Brain microvascular endothelial cell (primary cell): ENCODE measurements around the gene CCDC82.
A peak's percentile ranks its signal among the peaks of the same experiment; 100 is the strongest.

Source experiments
- DNase-seq: peaks from one replicate; pipeline ENCODE4 v3.0.0-alpha.2; 2020
- H3K27ac ChIP-seq: fragments of 250-450 bp; sonication (Bioruptor Pico); 2 replicates; pipeline ENCODE4 v1.5.1; 2020; ENCODE audit warnings: mild to moderate bottlenecking, moderate library complexity
- H3K27me3 ChIP-seq: fragments of 250-450 bp; sonication (Bioruptor Pico); replicated peaks from 2 replicates; pipeline ENCODE4 v1.5.1; 2020; ENCODE audit warnings: mild to moderate bottlenecking
- H3K36me3 ChIP-seq: fragments of 250-450 bp; sonication (Bioruptor Pico); replicated peaks from 2 replicates; pipeline ENCODE4 v1.5.1; 2020; ENCODE audit warnings: mild to moderate bottlenecking
- H3K4me3 ChIP-seq: 2 replicates; pipeline ENCODE4 v1.5.1; 2011; ENCODE audit warnings: low read depth, mild to moderate bottlenecking, control low read depth, low read length, moderate library complexity
- CTCF ChIP-seq: IDR thresholded peaks from 2 replicates; pipeline ENCODE4 v1.5.1; 2011; ENCODE audit warnings: low read depth, mild to moderate bottlenecking, moderate library complexity, low read length, control low read depth, inconsistent platforms; ENCODE audit errors: missing control alignments
- in situ Hi-C: cut with HindIII; loops from 2 replicates; pipeline ENCODE4 v1.10.0; 2017; ENCODE audit warnings: low sequenced_read_pairs, low pct_ligation_motif_present

Gene CCDC82

GRCh38 chr11:96358321-96358720 lies 31.4 kb downstream of the CCDC82 start:
- H3K27ac ChIP-seq = no peak overlapping the region
- no peak for TF ChIP-seq CTCF
- H3K4me3 ChIP-seq = no peak overlapping the region
- DNase-seq = no peak
- in situ Hi-C loops = no loop called here
- H3K27me3 ChIP-seq = no peaks in the 10 kb centered on the region
- H3K36me3 ChIP-seq = peaks cover 9% of the 10 kb centered on the region

GRCh38 chr11:96357794-96358193 lies 31.9 kb downstream of the CCDC82 start:
- H3K27ac ChIP-seq = no peak overlapping the region
- no peak for DNase-seq
- in situ Hi-C loops = no loop called here
- H3K27me3 ChIP-seq = no peaks in the 10 kb centered on the region
- H3K36me3 ChIP-seq = peaks cover 9% of the 10 kb centered on the region
- H3K4me3 ChIP-seq = no peak overlapping the region
- no peak for TF ChIP-seq CTCF

- in situ Hi-C loops = no loop called here
- no peak overlapping the region for H3K4me3 ChIP-seq
- TF ChIP-seq CTCF = no peak
Measured at GRCh38 chr11:96356848-96357247, 32.9 kb downstream of the CCDC82 start.

GRCh38 chr11:96342961-96343711 lies 46.6 kb downstream of the CCDC82 start, which contains the start of gene MAML2:
Gene MAML2 (minus strand): TSS chr11:96343195. CDS start chr11:96341895, 1,300 bp downstream.
- peak; percentile 97 for DNase-seq
- no peaks in the 10 kb centered on the region for H3K36me3 ChIP-seq
- H3K27me3 ChIP-seq = no peaks in the 10 kb centered on the region
- in situ Hi-C loops = no loop called here
- H3K4me3 ChIP-seq = peak within 1 kb of the TSS; percentile 85
- peak within 1 kb of the TSS; percentile 81 for H3K27ac ChIP-seq
- peak; percentile 91 for TF ChIP-seq CTCF

More at GRCh38 chr11:96356848-96357247, 32.9 kb downstream of the CCDC82 start:
- DNase-seq = no peak
- H3K27me3 ChIP-seq = no peaks in the 10 kb centered on the region
- no peak overlapping the region for H3K27ac ChIP-seq
- H3K36me3 ChIP-seq = peaks cover 9% of the 10 kb centered on the region

- Histone ChIP-seq H3K27ac (peak overlapping the region; percentile 81), H3K36me3 (no peaks in the 10 kb centered on the region), H3K4me3 (peak overlapping the region; percentile 85), H3K27me3 (no peaks in the 10 kb centered on the region)
- no peak for DNase-seq
- in situ Hi-C loops = no loop called here
- TF ChIP-seq CTCF = no peak
Measured at GRCh38 chr11:96342014-96342960, 47.4 kb downstream of the CCDC82 start.
